Astrocyte of the cerebellum (primary cell): ENCODE results near the gene FAM89B.

Experiments
- DNase-seq: peaks from one replicate; pipeline ENCODE4 v3.0.0-alpha.2; 2011; ENCODE audit warnings: low read depth
- H3K4me3 ChIP-seq: 2 replicates; pipeline ENCODE4 v1.5.1; 2011; ENCODE audit warnings: mild to moderate bottlenecking, low read depth, low read length, moderate library complexity
- in situ Hi-C: cut with HindIII; loops from 2 replicates; pipeline ENCODE4 v1.10.0; 2017; ENCODE audit warnings: low sequenced_read_pairs
- TF ChIP-seq, protein P1 (sequence below): IDR thresholded peaks from 2 replicates; pipeline ENCODE4 v1.5.1; 2012; ENCODE audit warnings: low read length, low read depth, moderate library complexity, mild to moderate bottlenecking; ENCODE audit errors: missing control alignments

FAM89B gene

DNA sequence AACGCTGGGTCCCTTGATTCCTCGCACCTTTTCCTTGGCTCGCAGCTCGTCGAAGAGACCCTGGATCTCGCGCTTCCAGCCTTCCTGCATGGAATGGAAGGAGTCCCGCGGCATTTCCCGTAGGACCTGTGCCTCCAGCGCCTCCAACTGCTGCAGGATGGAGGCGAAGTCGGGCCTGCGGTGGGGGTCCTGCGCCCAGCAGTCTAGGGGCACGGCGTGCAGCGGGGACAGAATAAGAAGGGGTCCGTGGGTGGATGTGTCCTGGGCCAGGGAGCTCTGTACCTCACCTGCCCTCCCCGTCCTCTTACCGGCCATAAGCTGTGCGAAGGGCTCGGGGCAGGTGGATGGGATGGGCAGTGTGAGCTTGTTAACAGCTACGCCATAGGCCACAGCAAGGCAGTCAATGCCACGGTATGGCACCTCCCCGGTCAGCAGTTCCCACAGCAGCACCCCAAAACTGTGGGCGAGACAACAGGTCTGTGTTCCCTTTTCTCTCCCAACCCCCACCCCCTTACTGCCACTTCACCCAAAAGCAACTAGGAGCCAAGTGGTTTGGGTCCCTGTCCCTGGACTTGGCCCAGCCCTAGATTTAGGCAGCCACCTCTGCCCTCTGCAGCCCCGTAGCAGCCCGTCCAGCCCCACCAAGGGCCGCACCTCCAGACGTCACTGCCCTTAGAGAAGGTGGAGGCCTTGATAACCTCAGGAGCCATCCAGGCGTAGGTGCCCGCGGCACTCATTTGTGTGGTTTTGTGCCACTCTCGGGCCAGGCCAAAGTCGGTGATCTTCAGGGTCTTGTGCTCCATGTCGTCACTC lies 35.5 kb downstream of the FAM89B start:
- in situ Hi-C loops, result no loop called here
- peak overlapping the region; percentile 14 for H3K4me3 ChIP-seq
- DNase-seq, result no peak
- TF ChIP-seq, protein P1, sequence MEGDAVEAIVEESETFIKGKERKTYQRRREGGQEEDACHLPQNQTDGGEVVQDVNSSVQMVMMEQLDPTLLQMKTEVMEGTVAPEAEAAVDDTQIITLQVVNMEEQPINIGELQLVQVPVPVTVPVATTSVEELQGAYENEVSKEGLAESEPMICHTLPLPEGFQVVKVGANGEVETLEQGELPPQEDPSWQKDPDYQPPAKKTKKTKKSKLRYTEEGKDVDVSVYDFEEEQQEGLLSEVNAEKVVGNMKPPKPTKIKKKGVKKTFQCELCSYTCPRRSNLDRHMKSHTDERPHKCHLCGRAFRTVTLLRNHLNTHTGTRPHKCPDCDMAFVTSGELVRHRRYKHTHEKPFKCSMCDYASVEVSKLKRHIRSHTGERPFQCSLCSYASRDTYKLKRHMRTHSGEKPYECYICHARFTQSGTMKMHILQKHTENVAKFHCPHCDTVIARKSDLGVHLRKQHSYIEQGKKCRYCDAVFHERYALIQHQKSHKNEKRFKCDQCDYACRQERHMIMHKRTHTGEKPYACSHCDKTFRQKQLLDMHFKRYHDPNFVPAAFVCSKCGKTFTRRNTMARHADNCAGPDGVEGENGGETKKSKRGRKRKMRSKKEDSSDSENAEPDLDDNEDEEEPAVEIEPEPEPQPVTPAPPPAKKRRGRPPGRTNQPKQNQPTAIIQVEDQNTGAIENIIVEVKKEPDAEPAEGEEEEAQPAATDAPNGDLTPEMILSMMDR, result no peak

DNA sequence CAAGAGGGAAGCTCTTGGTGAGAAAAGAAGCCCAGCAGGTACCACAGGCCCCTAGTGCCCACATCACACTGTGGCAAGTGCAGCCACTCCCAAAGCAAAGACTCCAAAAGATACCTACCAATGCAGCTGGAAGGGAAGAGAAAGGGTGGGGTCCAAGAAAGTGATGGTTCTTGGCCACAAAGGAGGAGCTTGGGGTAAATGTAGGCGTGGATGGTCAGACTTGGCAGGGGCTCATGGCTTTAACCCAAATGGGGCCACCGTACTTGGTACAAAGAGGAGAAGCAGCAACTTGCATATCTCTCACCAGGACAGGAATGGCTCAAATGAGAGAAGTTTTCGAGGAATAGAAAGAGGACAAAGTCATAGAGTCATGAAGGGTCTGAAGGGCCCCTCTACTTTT lies 36.9 kb downstream of the FAM89B start:
- no peak for DNase-seq
- in situ Hi-C loops, result no loop called here
- no peak overlapping the region for H3K4me3 ChIP-seq
- TF ChIP-seq, protein P1, result no peak

DNA sequence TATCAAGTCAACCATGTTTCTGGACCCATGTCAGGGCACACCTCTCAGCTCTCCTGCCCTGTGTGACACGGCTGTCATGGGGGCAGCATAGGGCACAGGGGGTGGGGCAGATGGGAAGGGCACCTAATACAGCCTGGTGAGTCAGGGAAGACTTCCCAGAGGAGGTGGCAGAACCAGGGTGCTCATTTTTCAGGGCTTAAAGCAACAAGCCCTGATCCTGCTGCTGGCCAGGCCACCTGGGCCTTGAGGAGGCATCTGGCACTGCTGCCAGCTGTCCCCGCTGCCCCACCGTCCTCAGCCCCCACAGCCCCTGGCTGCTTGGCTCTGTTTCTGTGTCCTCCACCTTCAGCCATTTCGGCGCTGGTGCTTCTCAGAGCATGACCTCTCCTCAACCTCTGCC lies 37.3 kb downstream of the FAM89B start:
- in situ Hi-C loops, result no loop called here
- H3K4me3 ChIP-seq, result no peak overlapping the region
- DNase-seq, result no peak
- TF ChIP-seq, protein P1, result no peak

DNA sequence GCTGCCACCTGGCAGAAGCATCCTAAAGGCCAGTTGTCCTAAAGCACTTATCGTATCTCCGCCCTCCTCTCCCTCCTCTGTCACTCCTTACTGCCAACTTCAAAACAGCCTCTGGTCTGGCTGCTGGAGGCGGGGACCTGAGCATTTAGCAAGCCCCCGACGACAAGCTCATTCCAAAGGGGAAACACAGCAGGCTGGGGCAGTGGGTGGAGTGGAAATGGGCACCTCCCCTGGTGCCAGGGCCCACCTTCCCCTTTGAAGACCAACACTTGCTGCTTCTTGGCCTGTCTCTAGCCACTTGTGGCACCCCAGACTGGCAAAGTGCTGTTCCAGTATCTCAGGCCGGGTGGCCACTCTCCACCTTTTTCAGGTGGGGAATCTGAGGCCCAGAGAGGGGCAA lies 38.1 kb downstream of the FAM89B start:
- DNase-seq, result no peak
- H3K4me3 ChIP-seq, result no peak overlapping the region
- in situ Hi-C loops, result no loop called here
- TF ChIP-seq, protein P1, result no peak

DNA sequence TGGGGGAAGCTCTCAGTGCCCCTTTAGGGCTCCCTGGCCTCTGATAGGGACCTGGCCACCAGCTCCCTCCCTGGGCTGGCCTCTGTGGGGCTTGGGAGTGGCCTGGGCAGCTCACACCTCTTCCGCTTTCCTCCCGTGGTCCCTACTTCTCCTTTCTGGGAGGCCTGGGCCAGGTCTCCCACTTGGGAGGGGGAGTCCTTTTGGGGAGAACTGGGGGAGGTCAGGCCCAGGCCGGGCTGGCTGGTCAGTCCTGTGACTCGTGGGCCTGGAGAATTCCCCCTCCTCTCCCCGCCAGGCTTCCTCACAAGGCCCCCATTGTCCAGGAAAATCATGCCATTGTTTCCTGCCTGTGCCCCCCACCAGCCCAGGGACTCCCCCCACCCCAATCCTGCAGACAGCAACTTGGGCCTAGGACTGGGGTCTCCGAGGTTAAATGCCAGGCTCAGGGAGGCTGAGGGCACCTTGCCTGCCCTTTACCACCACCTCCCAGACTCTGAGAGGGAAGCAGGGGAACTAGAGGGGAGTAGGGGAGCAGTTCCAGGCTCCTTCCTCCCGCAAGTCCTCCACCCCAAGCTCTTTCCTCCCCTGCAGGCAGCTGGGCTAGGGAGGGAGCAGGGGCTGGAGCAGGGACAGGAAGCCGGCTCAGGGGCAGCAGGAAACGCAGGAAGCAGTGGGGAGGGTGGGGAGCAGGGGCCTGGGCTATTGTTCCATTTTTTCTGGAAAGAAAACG lies 38.9 kb downstream of the FAM89B start:
- in situ Hi-C loops, result no loop called here
- no peak for DNase-seq
- TF ChIP-seq, protein P1, result no peak
- peak overlapping the region; percentile 87 for H3K4me3 ChIP-seq

DNA sequence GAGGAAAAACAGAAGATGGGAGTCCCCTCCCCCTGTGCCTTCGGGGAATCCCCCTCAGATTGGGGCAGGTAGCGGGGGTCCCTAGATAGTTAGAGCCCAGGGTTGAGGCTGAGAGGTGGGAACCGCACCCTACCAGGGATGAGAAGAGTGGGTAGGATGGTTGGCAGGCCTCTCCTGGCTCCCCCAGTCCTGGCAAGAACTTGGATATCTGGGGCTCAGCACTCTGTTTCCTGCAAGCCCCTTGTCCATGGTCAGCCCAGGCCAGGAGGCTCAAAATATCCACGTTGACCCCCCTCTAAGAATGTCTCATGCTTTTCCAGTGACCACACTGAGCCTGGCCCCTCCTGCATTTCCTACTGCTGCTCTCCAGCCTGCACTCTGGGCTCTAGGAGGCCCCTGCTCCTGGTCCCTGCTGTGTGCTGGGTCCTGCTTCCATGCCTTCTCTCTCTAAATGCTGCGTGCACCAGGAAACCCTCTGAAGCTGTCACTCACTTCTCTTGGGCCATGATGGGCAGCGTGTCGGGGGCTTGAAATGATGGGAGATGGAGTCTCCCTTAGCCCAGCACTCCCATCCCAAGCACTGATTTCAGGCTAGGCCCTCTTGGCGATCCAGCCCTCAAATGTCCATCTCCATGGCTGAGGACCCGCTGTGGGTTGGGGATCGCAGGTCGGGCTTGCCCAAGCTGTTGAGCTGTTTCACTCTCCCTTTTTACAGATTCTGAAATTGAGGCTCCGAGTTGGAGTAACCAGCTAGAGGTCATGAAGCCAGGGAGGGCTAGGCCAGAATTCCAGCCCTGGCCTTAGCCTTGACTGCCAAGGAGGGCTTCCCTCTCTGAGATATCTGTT lies 39.6 kb downstream of the FAM89B start:
- DNase-seq, result no peak
- in situ Hi-C loops, result no loop called here
- TF ChIP-seq, protein P1, result no peak
- H3K4me3 ChIP-seq, result peak overlapping the region; percentile 87
